SK-N-SH treated with all-trans-retinoic acid at 6 μM for 48 hours (cell line): ENCODE results near the gene TTC7B.

ENCODE experiments used
- ARNTL ChIP-seq: fragments of 450-650 bp; formaldehyde crosslinking; IDR thresholded peaks from 2 replicates; pipeline ENCODE4 v1.5.0; 2020; ENCODE audit warnings: low read depth, mild to moderate bottlenecking, moderate library complexity, borderline replicate concordance
- CSDC2 ChIP-seq: fragments of 250-450 bp; sonication (Bioruptor Pico); IDR thresholded peaks from 2 replicates; pipeline ENCODE4 v1.5.0; 2020; ENCODE audit warnings: mild to moderate bottlenecking, moderate library complexity
- PATZ1 ChIP-seq: fragments of 250-450 bp; sonication (Bioruptor Pico); IDR thresholded peaks from 2 replicates; pipeline ENCODE4 v1.8.0; 2020; ENCODE audit warnings: mild to moderate bottlenecking, moderate library complexity, borderline replicate concordance
- PPARA ChIP-seq: fragments of 250-450 bp; sonication (Bioruptor Pico); IDR thresholded peaks from 2 replicates; pipeline ENCODE4 v1.5.0; 2020; ENCODE audit warnings: mild to moderate bottlenecking, borderline replicate concordance
- SNAI2 ChIP-seq: fragments of 250-450 bp; sonication (Bioruptor Pico); IDR thresholded peaks from 2 replicates; pipeline ENCODE4 v1.5.0; 2020; ENCODE audit warnings: mild to moderate bottlenecking, moderate library complexity
- TOX ChIP-seq: fragments of 250-450 bp; sonication (Bioruptor Pico); IDR thresholded peaks from 2 replicates; pipeline ENCODE4 v1.8.0; 2021; ENCODE audit warnings: mild to moderate bottlenecking, moderate library complexity, borderline replicate concordance
- ZC3H10 ChIP-seq: fragments of 250-450 bp; sonication (Bioruptor Pico); IDR thresholded peaks from 2 replicates; pipeline ENCODE4 v1.5.1; 2021; ENCODE audit warnings: mild to moderate bottlenecking, moderate library complexity
- ZFP30 ChIP-seq: fragments of 450-650 bp; formaldehyde crosslinking; IDR thresholded peaks from 2 replicates; pipeline ENCODE4 v1.5.0; 2022; ENCODE audit warnings: mild to moderate bottlenecking, moderate library complexity
- ZNF565 ChIP-seq: fragments of 450-650 bp; formaldehyde crosslinking; conservative IDR thresholded peaks from 2 replicates; pipeline ENCODE4 v1.5.0; 2020; ENCODE audit warnings: low read depth, mild to moderate bottlenecking, moderate library complexity
- ZNF70 ChIP-seq: fragments of 450-650 bp; formaldehyde crosslinking; IDR thresholded peaks from 2 replicates; pipeline ENCODE4 v1.5.0; 2020; ENCODE audit warnings: mild to moderate bottlenecking, moderate library complexity
- ZNF8 ChIP-seq: fragments of 450-650 bp; formaldehyde crosslinking; IDR thresholded peaks from 2 replicates; pipeline ENCODE4 v1.5.0; 2020; ENCODE audit warnings: mild to moderate bottlenecking, moderate library complexity

DNA sequence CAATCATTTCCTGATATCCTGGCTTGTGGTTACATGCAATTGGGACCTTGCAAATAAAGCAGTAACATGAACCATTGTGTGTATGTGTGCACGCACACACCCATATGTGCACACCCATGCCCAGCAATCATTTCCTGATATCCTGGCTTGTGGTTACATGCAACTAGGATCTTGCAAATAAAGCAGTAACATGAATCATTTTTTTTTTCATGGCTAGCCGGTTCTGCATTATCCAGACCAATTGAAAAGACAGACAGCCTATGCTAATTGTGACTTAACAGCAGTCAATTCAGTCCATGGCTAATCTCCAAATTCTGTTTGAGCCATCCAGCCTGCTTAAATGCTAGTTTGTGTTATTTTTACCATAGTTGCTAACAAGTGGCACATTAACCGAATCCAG lies 134.3 kb downstream of the TTC7B start:
- TF ChIP-seq ZNF70 (CRISPR knock-in tag), result no peak
- no peak for TF ChIP-seq PATZ1 (CRISPR knock-in tag)
- no peak for TF ChIP-seq SNAI2 (CRISPR knock-in tag)
- TF ChIP-seq ZNF8, result no peak
- no peak for TF ChIP-seq TOX (CRISPR knock-in tag)
- no peak for TF ChIP-seq ARNTL (CRISPR knock-in tag)
- no peak for TF ChIP-seq CSDC2 (CRISPR knock-in tag)
- no peak for TF ChIP-seq ZC3H10
- TF ChIP-seq ZFP30 (CRISPR knock-in tag), result no peak
- TF ChIP-seq ZNF565, result no peak
- TF ChIP-seq PPARA (CRISPR knock-in tag), result no peak
